ENCODE results near the gene UHRF1. TPM values are rescaled to one million over a fixed set of nuclear protein-coding genes. Genes with fewer than 3 reads are reported as not detected.
A peak's percentile ranks its signal among the peaks of the same experiment; 100 is the strongest.

Gene UHRF1
- total RNA-seq = 34.1 and 36.1 TPM in 2 replicates

DNA sequence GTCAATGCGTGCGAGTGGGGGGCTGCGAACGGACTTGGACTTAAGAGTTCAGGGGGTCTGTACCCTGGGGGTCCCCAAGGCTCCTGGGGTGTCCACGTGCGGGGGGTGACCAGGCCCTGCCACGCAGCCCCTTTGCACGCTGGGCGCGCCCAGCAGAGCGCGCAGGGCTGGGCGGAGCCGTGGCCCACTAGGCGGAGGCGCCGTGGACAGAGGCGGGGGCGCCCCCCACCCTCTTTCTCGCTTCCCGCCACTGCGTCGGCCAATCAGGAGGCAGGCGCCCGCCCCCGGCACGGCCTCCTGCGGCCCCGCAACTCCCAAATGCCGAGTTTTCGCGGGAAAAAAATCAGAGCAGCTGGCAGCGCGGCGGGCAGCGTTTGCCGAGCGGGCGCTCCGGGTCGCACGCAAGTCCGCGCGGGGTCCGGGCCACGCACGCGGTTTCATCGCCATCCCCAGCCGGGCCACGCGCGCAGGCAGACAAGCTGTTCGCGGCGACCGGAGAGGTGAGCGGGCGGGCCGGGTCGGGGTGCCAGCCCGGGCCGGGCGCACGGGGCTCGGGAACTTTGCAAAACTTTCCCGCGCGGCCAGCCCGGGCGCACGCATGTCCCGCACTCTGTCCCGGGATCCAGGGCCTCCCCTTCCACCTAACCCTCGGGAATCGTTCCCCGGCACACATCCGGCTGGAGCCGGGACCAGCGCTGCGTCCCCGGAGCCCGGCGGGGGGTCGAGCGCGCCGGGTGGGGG lies at the start of gene UHRF1:
TSS of gene UHRF1 (plus strand) at position 346 of the 741 bp plus-strand sequence. CDS start 1,385 bp downstream, outside the sequence.
- TF ChIP-seq, protein P1, sequence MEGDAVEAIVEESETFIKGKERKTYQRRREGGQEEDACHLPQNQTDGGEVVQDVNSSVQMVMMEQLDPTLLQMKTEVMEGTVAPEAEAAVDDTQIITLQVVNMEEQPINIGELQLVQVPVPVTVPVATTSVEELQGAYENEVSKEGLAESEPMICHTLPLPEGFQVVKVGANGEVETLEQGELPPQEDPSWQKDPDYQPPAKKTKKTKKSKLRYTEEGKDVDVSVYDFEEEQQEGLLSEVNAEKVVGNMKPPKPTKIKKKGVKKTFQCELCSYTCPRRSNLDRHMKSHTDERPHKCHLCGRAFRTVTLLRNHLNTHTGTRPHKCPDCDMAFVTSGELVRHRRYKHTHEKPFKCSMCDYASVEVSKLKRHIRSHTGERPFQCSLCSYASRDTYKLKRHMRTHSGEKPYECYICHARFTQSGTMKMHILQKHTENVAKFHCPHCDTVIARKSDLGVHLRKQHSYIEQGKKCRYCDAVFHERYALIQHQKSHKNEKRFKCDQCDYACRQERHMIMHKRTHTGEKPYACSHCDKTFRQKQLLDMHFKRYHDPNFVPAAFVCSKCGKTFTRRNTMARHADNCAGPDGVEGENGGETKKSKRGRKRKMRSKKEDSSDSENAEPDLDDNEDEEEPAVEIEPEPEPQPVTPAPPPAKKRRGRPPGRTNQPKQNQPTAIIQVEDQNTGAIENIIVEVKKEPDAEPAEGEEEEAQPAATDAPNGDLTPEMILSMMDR (IDR thresholded peaks at IDR 0.05; ENCODE audit: insufficient read depth, low read depth, low read length) = no peak
- DNase-seq (ENCODE audit: low read depth) = peak; percentile 12

DNA sequence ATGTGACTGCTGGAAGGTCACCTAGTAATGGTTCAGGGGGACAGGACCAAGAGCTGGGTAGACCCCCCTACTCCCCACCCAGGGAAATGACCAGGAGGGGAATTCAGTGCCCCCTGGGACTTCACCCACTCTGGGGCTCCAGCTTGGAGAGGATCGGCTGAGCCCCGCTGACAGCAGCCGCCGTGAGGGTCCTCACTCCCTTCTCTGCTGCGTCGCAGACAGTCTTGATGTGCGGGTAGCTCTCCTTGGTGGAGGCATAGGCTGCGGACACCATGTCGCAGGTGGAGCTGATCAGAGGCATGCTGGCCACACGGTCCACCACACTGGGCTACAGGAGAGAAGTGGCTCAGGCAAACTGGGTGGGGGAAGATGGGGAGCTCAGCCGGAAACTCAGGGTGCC lies 49.6 kb upstream of the UHRF1 start:
- TF ChIP-seq, protein P1 (IDR thresholded peaks at IDR 0.05; ENCODE audit: insufficient read depth, low read depth, low read length) = no peak
- DNase-seq (ENCODE audit: low read depth) = no peak
- H3K4me3 ChIP-seq (ENCODE audit: low read depth, low read length) = no peak overlapping the region

More for the DNA sequence above, at the start of gene UHRF1:
- peak within 1 kb of the TSS; percentile 68 for H3K4me3 ChIP-seq (ENCODE audit: low read depth, low read length)

DNA sequence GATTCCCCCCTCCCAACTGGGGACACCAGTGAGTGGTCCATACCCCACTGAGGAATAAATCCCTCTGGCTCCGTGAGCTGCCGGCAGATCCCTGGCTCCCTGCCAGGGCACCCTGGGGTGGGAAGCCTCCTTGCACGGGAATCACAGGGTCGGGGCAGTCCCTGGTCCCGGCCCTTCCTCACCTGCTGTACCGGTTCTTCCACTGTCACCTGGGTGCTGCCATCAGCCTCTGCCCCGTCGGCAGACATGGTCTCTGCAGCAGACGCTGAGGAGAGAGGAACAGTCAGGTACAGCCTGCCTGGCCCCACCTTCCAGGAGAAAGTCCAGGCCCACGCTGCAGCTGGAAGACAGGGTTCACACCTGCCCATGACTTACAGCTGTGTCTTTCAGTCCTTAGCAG lies 48.2 kb upstream of the UHRF1 start:
- H3K4me3 ChIP-seq (ENCODE audit: low read depth, low read length) = no peak overlapping the region
- TF ChIP-seq, protein P1 (IDR thresholded peaks at IDR 0.05; ENCODE audit: insufficient read depth, low read depth, low read length) = no peak
- no peak for DNase-seq (ENCODE audit: low read depth)

DNA sequence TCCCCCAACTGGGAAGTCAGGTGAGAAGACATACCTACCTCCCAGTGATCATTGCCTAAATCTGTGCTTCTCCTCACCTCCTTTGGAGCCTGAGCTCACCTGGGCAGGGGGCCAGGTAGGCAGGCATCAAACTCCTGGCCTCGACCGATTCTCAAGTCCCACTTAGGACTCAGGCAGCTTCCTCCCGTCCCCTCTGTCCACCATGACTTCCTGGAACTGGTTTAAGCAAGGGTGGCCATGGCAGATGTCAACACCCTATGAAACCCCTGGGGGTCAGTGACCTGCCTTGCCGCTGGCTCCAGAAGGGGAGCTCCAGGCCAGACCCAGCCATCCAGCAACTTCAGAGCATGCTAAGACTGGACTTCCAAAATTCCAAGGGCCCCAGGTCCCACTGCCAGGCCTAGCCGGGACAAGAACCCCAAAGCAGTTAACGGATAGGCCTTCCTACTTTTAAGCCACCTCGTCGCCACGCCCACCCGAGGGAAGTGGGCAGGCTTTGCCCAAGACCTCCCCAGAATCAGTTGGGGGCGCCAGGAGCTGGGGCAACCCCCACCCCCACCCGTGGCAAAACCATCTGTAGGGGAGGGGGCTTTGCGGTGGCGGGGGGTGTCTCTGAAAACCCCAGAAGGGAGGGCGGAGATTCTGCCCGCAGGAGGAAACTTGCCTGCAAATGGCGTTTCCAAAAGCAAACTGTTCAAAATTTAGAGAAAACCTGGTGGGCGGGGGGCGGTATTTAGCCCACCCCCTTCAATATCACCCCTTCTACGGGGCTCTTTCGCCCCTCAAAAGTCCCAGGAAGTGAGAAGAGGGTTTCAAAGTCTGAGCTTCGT lies 42.5 kb upstream of the UHRF1 start:
- peak; percentile 60 for DNase-seq (ENCODE audit: low read depth)
- TF ChIP-seq, protein P1 (IDR thresholded peaks at IDR 0.05; ENCODE audit: insufficient read depth, low read depth, low read length) = no peak
- peak overlapping the region; percentile 93 for H3K4me3 ChIP-seq (ENCODE audit: low read depth, low read length)

DNA sequence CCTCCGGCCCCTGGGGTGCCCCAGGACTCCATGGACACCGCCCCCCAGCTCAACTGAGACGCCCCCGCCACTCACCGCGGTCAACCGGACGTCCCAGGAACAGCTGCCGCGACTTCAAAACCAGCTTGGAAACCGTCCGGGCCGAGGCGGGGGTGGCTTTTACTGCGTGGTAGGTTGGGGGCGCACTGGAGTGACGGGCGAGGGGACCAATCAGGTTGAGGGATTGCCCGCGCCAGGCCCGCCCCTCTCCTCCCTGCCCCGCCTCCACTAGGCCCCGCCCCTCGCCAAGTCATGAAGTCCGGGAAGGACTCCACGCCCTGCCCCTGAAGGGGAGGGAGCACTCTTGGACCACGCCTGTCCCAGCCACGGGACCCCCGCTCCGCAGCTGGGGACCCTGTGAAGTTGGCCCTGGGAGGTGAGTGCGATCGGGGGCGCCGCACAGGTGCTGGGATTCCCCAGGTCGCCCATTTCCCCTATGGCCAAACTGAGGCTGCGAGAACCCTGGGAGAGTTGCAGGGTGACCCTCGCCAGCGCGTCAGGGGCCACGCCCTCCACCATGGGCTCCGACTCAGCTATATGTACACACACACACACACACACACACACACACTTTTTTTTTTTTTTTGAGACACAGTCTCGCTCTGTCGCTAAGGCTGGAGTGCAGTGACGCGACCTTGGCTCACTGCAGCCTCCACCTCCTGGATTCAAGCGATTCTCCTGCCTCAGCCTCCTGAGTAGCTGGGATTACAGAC lies 41.6 kb upstream of the UHRF1 start, which contains the start of gene PLIN3:
TSS of gene PLIN3 (minus strand) at position 134 of the 752 bp plus-strand sequence. CDS start 6,273 bp downstream, outside the sequence.
- DNase-seq (ENCODE audit: low read depth) = peak; percentile 98
- peak within 1 kb of the TSS; percentile 93 for H3K4me3 ChIP-seq (ENCODE audit: low read depth, low read length)
- TF ChIP-seq, protein P1 (IDR thresholded peaks at IDR 0.05; ENCODE audit: insufficient read depth, low read depth, low read length) = no peak

DNA sequence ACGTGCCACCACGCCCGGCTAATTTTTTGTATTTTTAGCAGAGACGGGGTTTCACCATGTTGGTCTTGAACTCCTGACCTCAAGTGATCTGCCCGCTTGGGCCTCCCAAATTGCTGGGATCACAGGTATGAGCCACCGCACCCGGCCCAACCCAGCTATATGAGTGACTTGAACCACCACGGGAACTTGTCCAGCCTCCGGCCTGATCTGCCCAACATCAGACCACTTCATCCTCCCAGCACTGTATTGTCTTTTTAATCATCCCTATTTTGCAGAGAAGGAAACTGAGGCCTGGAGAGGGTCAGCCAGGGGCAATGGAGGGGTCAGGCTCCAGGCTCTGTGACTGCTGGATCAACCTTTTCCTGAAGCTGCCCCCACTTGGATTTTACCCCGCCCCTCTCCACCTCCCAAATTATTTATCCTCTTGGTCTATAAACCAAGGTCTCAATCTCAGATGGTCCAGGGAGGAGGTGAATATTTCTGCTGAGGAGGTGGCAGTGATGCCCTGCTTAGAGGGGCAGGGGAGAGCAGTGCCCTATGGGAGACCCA lies 40.9 kb upstream of the UHRF1 start:
- H3K4me3 ChIP-seq (ENCODE audit: low read depth, low read length) = peak overlapping the region; percentile 93
- TF ChIP-seq, protein P1 (IDR thresholded peaks at IDR 0.05; ENCODE audit: insufficient read depth, low read depth, low read length) = no peak
- no peak for DNase-seq (ENCODE audit: low read depth)

All from fibroblast of villous mesenchyme (primary cell).